Measurements from ENCODE around the gene TMCC1.

DNA sequence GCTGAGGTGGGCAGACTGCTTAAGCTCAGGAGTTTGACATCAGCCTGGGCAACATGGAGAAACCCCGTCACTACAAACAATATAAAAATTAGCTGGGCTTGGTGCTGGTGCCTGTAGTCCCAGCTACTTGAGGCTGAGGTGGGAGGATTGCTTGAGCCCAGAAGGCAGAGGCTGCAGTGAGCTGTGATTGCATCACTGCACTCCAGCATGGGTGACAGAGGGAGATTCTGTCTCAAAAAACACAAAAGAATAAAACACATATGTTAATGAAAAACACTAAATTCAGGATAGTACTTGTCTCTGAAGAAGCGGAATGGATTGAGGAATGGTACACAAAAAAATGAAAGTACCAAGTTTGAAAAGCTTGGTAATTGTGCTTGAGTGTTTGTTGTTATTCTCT, 159.1 kb downstream of the TMCC1 start:
- TF ChIP-seq, protein P1, sequence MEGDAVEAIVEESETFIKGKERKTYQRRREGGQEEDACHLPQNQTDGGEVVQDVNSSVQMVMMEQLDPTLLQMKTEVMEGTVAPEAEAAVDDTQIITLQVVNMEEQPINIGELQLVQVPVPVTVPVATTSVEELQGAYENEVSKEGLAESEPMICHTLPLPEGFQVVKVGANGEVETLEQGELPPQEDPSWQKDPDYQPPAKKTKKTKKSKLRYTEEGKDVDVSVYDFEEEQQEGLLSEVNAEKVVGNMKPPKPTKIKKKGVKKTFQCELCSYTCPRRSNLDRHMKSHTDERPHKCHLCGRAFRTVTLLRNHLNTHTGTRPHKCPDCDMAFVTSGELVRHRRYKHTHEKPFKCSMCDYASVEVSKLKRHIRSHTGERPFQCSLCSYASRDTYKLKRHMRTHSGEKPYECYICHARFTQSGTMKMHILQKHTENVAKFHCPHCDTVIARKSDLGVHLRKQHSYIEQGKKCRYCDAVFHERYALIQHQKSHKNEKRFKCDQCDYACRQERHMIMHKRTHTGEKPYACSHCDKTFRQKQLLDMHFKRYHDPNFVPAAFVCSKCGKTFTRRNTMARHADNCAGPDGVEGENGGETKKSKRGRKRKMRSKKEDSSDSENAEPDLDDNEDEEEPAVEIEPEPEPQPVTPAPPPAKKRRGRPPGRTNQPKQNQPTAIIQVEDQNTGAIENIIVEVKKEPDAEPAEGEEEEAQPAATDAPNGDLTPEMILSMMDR (IDR thresholded peaks at IDR 0.05), result no peak
- no peak for TF ChIP-seq EZH2 (IDR thresholded peaks at IDR 0.05; ENCODE audit: borderline replicate concordance, insufficient read depth, low read depth, low read length, poor library complexity, severe bottlenecking)

Measured in B cell (primary cell).